HFFc6 (cell line): ENCODE data around the gene BCAP31. TPM values are rescaled to one million over a fixed set of nuclear protein-coding genes. Genes with fewer than 3 reads are reported as not detected.

Source experiments
- DNase-seq: peaks from one replicate; pipeline ENCODE4 v3.0.0-alpha.2; 2018
- H3K27ac Mint-ChIP-seq: 2 replicates; pipeline ENCODE4 v1.8.0; 2020; ENCODE audit warnings: mild to moderate bottlenecking, mixed read lengths
- H3K27me3 Mint-ChIP-seq: 2 replicates; pipeline ENCODE4 v1.8.0; 2021; ENCODE audit warnings: mild to moderate bottlenecking, moderate library complexity, mixed read lengths; ENCODE audit not compliant: insufficient read depth
- H3K36me3 Mint-ChIP-seq: 2 replicates; pipeline ENCODE4 v1.8.0; 2021; ENCODE audit warnings: low read depth, mixed read lengths
- H3K4me1 Mint-ChIP-seq: 2 replicates; pipeline ENCODE4 v1.8.0; 2020; ENCODE audit warnings: low read depth, mixed read lengths
- H3K4me3 Mint-ChIP-seq: 2 replicates; pipeline ENCODE4 v1.8.0; 2020; ENCODE audit warnings: mild to moderate bottlenecking, moderate library complexity, mixed read lengths
- H3K9me3 Mint-ChIP-seq: 2 replicates; pipeline ENCODE4 v1.8.0; 2020; ENCODE audit warnings: mild to moderate bottlenecking, mixed read lengths
- CTCF ChIP-seq: fragments of 200-600 bp; sonication (generic); IDR thresholded peaks from 2 replicates; pipeline ENCODE4 v1.5.0; 2021; ENCODE audit warnings: antibody characterized with exemption, mild to moderate bottlenecking
- total RNA-seq, 6 experiments: library from RNA; stranded (reverse); fragmentation: NEBNext Ultra II Directional; extraction: Animal tissue kit (Norgen Biotek cat#: 25700); gene quantifications; 2 replicates in 1 of 6; 3 replicates in 5 of 6; pipeline ENCODE4 v1.2.3, GENCODE V29; 2021

BCAP31 gene
- total RNA-seq, 6 experiments from 2014 or later, result 203 to 295 (median 218) TPM

GRCh38 chrX:153687121-153688039 is 36.8 kb downstream of the BCAP31 start, which contains the start of gene SLC6A8:
SLC6A8 (plus strand) TSS chrX:153687926; CDS start chrX:153688575, 649 bp downstream.
- peak within 1 kb of the TSS; percentile 52 for H3K4me3 Mint-ChIP-seq
- H3K4me1 Mint-ChIP-seq, result no peaks in the 10 kb centered on the region
- peak; percentile 54; the same call in 1 of the 2 replicates for TF ChIP-seq CTCF
- H3K36me3 Mint-ChIP-seq, result no peaks in the 10 kb centered on the region
- H3K9me3 Mint-ChIP-seq, result 0 out of 2 replicates have a peak, but pooled peaks cover 4% of the 10 kb centered on the region
- H3K27me3 Mint-ChIP-seq, result no peaks in the 10 kb centered on the region; the same call in 1 of the 2 replicates
- DNase-seq, result peak; percentile 46
- H3K27ac Mint-ChIP-seq, result peak within 1 kb of the TSS; percentile 31; the same call in 1 of the 2 replicates

- H3K27me3 Mint-ChIP-seq, result no peaks in the 10 kb centered on the region; the same call in 1 of the 2 replicates
- no peak for DNase-seq
- no peak for TF ChIP-seq CTCF
- H3K27ac Mint-ChIP-seq, result peak overlapping the region; percentile 31; the same call in 1 of the 2 replicates
- 0 out of 2 replicates have a peak, but pooled peaks cover 4% of the 10 kb centered on the region for H3K9me3 Mint-ChIP-seq
- no peaks in the 10 kb centered on the region for H3K4me1 Mint-ChIP-seq
- H3K36me3 Mint-ChIP-seq, result no peaks in the 10 kb centered on the region
- no peak overlapping the region for H3K4me3 Mint-ChIP-seq
These were observed 37.5 kb downstream of the BCAP31 start for GRCh38 chrX:153686711-153687110.

GRCh38 chrX:153685751-153686696 is 38.2 kb downstream of the BCAP31 start:
- H3K27me3 Mint-ChIP-seq, result no peaks in the 10 kb centered on the region; the same call in 1 of the 2 replicates
- no peaks in the 10 kb centered on the region for H3K4me1 Mint-ChIP-seq
- H3K27ac Mint-ChIP-seq, result no peak overlapping the region; the same call in 1 of the 2 replicates
- H3K4me3 Mint-ChIP-seq, result no peak overlapping the region
- H3K36me3 Mint-ChIP-seq, result no peaks in the 10 kb centered on the region
- TF ChIP-seq CTCF, result no peak
- no peak for DNase-seq
- H3K9me3 Mint-ChIP-seq, result 0 out of 2 replicates have a peak, but pooled peaks cover 4% of the 10 kb centered on the region

GRCh38 chrX:153685156-153685536 is 39.0 kb downstream of the BCAP31 start:
- Mint-ChIP-seq H3K36me3 (no peaks in the 10 kb centered on the region), H3K4me3 (no peak overlapping the region), H3K27ac (no peak overlapping the region), H3K27me3 (0 out of 2 replicates have a peak, but pooled peaks cover 2% of the 10 kb centered on the region), H3K4me1 (no peaks in the 10 kb centered on the region), H3K9me3 (0 out of 2 replicates have a peak, but pooled peaks cover 4% of the 10 kb centered on the region)
- DNase-seq, result no peak
- no peak for TF ChIP-seq CTCF
